K562 (cell line): ENCODE results near the gene ME3. TPM values are rescaled to one million over a fixed set of nuclear protein-coding genes. Genes with fewer than 3 reads are reported as not detected.

Experiments
- FOXJ2 ChIP-seq: fragments of 200-800 bp; sonication (Bioruptor generic); IDR thresholded peaks from 2 replicates; pipeline ENCODE4 v1.6.1; 2016; ENCODE audit warnings: missing genetic modification characterization, missing compliant biosample characterization
- HDGF ChIP-seq: fragments of 450-650 bp; IDR thresholded peaks from 2 replicates; pipeline ENCODE4 v1.6.1; 2016
- KLF16 ChIP-seq: IDR thresholded peaks from 2 replicates; pipeline ENCODE4 v1.6.1; 2016; ENCODE audit warnings: antibody characterized with exemption
- NFRKB ChIP-seq: fragments of 450-650 bp; IDR thresholded peaks from 2 replicates; pipeline ENCODE4 v1.6.1; 2016; ENCODE audit warnings: low read depth
- RBM17 ChIP-seq: fragments of 200-400 bp; formaldehyde crosslinking; IDR thresholded peaks from 2 replicates; pipeline ENCODE4 v1.6.1; 2017; ENCODE audit warnings: low read depth, mild to moderate bottlenecking, low read length, borderline replicate concordance
- RCOR1 ChIP-seq, 2 experiments: IDR thresholded peaks; 2 replicates each; pipeline ENCODE4 v1.6.1; 2012; ENCODE audit warnings: low read depth in 2 of 2, low read length in 2 of 2, borderline replicate concordance in 1 of 2, improper control_type of control experiment in 1 of 2
- SAFB ChIP-seq: fragments of 200-400 bp; formaldehyde crosslinking; IDR thresholded peaks from 2 replicates; pipeline ENCODE4 v1.6.1; 2017; ENCODE audit warnings: low read depth, low read length, borderline replicate concordance
- SMAD4 ChIP-seq: fragments of 250-450 bp; sonication (Bioruptor Pico); conservative IDR thresholded peaks from 2 replicates; pipeline ENCODE4 v1.8.0; 2021; ENCODE audit warnings: inconsistent platforms, mild to moderate bottlenecking, moderate library complexity
- ZNF3 ChIP-seq: fragments of 250-450 bp; sonication (Bioruptor Pico); IDR thresholded peaks from 2 replicates; pipeline ENCODE4 v1.5.0; 2021; ENCODE audit warnings: mild to moderate bottlenecking, moderate library complexity
- ZNF668 ChIP-seq: fragments of 250-450 bp; sonication (Bioruptor Pico); IDR thresholded peaks from 2 replicates; pipeline ENCODE4 v1.8.0; 2022; ENCODE audit warnings: mild to moderate bottlenecking, inconsistent platforms
- polyA plus RNA-seq, 8 experiments: library from polyadenylated mRNA; depleted of rRNA in 4 of 8; stranded (reverse) in 5 of 8; unstranded in 3 of 8; fragments of >200 nt; fragmentation: Nextera tagmentation in 2 of 8; fragmentation: Illumina TruSeq in 1 of 8; extraction: Ambion mirVana in 2 of 8; extraction: Trizol in 1 of 8; gene quantifications; 2 replicates each; pipeline versions ENCODE4 v1.2.1 to v1.2.3, GENCODE V29; 2011 to 2014; ENCODE audit warnings: inconsistent platforms in 1 of 8, missing spikeins in 1 of 8
- total RNA-seq, 7 experiments: library from RNA; depleted of rRNA in 6 of 7; stranded (reverse); fragments of >200 nt in 6 of 7; fragmentation: Illumina TruSeq in 2 of 7; extraction: Trizol in 2 of 7; gene quantifications; 2 replicates each; pipeline versions ENCODE4 v1.2.1 to v1.2.3, GENCODE V29; 2011 to 2021; ENCODE audit warnings: low replicate concordance in 1 of 7
- TF ChIP-seq, protein P1 (sequence below), 2 experiments: IDR thresholded peaks; 2 replicates each; pipeline ENCODE4 v1.6.1; 2011; ENCODE audit warnings: borderline replicate concordance in 1 of 2, control low read depth in 1 of 2, low read depth in 1 of 2, low read length in 1 of 2, mild to moderate bottlenecking in 1 of 2, mixed read lengths in 1 of 2, moderate library complexity in 1 of 2; ENCODE audit not compliant: insufficient read depth in 1 of 2, insufficient read length in 1 of 2, poor library complexity in 1 of 2, severe bottlenecking in 1 of 2; ENCODE audit errors: extremely low read depth in 1 of 2
- TF ChIP-seq, protein P2 (sequence below): fragments of 450-650 bp; IDR thresholded peaks from 2 replicates; pipeline ENCODE4 v1.6.1; 2016
- TF ChIP-seq, protein P3 (sequence below): fragments of 250-450 bp; sonication (Bioruptor Pico); IDR thresholded peaks from 2 replicates; pipeline ENCODE4 v1.5.0; 2020; ENCODE audit warnings: mild to moderate bottlenecking, borderline replicate concordance

The ME3 gene
- total and polyA plus RNA-seq, 9 of the 15 experiments (the other 6 are each of a cell fraction or from before 2014, with no cell fraction given), result not detected

DNA sequence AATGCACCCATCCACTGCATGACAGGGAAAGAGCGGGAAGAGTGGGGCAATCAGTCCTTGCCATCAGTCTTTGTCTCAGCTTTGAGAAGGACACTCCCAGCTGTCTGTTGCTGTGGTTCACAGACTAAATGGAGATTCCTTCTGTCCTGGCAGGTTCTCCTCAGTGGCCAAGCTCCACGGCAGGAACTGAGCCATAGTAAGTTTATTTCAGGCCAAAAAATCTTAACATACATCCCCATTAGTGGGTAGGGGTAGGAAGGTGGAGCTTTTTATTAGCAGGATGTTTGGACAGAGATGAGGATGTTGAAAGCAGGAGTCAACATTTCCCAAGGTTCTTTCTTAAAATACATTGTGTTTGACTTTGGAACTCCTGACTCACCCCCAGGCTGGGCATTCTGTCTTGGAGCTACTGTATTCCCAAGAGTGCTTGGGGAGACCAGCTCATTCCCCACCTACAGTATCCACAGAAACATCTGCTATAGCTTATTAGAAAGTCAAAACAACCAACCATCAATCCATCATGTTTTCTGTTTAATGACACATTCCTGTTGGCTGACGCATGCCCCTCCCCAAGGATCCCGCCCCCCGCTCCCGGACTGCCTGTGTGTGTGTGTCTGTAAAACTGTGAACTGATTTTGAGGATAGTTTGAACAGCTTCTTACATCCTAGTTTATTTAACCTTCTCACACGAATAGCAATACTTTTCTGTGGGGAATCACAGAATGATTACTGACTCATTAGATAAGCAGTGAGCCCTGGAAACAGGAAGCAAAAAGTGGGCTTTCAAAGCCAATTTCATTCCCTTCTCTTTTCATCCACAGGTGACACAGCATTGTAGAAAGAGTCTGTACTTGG, 188.2 kb downstream of the ME3 start (continued):
- TF ChIP-seq, protein P1, sequence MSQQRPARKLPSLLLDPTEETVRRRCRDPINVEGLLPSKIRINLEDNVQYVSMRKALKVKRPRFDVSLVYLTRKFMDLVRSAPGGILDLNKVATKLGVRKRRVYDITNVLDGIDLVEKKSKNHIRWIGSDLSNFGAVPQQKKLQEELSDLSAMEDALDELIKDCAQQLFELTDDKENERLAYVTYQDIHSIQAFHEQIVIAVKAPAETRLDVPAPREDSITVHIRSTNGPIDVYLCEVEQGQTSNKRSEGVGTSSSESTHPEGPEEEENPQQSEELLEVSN (IDR thresholded peaks at IDR 0.05; ENCODE audit: borderline replicate concordance in 1 of 2, extremely low read depth in 1 of 2, insufficient read depth in 1 of 2, insufficient read length in 1 of 2, low read depth in 1 of 2, low read length in 1 of 2, poor library complexity in 1 of 2, severe bottlenecking in 1 of 2), result peak in 1 of 2 experiments; percentile 29
- TF ChIP-seq HDGF (no peak), NFRKB (no peak), ZNF3 (CRISPR knock-in tag) (no peak), RBM17 (no peak), KLF16 (no peak), RCOR1 (IDR thresholded peaks at IDR 0.05; ENCODE audit: borderline replicate concordance in 1 of 2, low read depth in 2 of 2, low read length in 2 of 2) (0 out of 4 replicates have a peak, but pooled peaks of 1 of the 2 experiments have one; percentile 9), FOXJ2 (tag) (0 out of 2 replicates have a peak, but pooled peaks have one; percentile 28), ZNF668 (CRISPR knock-in tag) (no peak), SMAD4 (CRISPR knock-in tag) (peak; percentile 58; the same call in 1 of the 2 replicates), SAFB (no peak)
- TF ChIP-seq, protein P2, sequence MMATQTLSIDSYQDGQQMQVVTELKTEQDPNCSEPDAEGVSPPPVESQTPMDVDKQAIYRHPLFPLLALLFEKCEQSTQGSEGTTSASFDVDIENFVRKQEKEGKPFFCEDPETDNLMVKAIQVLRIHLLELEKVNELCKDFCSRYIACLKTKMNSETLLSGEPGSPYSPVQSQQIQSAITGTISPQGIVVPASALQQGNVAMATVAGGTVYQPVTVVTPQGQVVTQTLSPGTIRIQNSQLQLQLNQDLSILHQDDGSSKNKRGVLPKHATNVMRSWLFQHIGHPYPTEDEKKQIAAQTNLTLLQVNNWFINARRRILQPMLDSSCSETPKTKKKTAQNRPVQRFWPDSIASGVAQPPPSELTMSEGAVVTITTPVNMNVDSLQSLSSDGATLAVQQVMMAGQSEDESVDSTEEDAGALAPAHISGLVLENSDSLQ, result peak; percentile 89
- TF ChIP-seq, protein P3, sequence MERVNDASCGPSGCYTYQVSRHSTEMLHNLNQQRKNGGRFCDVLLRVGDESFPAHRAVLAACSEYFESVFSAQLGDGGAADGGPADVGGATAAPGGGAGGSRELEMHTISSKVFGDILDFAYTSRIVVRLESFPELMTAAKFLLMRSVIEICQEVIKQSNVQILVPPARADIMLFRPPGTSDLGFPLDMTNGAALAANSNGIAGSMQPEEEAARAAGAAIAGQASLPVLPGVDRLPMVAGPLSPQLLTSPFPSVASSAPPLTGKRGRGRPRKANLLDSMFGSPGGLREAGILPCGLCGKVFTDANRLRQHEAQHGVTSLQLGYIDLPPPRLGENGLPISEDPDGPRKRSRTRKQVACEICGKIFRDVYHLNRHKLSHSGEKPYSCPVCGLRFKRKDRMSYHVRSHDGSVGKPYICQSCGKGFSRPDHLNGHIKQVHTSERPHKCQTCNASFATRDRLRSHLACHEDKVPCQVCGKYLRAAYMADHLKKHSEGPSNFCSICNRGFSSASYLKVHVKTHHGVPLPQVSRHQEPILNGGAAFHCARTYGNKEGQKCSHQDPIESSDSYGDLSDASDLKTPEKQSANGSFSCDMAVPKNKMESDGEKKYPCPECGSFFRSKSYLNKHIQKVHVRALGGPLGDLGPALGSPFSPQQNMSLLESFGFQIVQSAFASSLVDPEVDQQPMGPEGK (CRISPR knock-in tag), result no peak
